ENCODE measurements around the gene FALEC. TPM values are rescaled to one million over a fixed set of nuclear protein-coding genes. Genes with fewer than 3 reads are reported as not detected.
"Not testable (repeated sequence)": the region's sequence is repeated elsewhere in the genome, so short reads cannot be mapped to it uniquely, and the experiment has no call there.

FALEC gene
- total RNA-seq, 6 experiments from 2014 or later = 0.43 to 0.59 TPM; not detected in 4

- Mint-ChIP-seq H3K27me3 (ENCODE audit: insufficient read depth) (peaks cover 66% of the 10 kb centered on the region), H3K27ac (peak overlapping the region; percentile 96), H3K36me3 (ENCODE audit: low read depth) (peaks cover 64% of the 10 kb centered on the region), H3K9me3 (peaks cover 27% of the 10 kb centered on the region), H3K4me3 (peak overlapping the region; percentile 96), H3K4me1 (ENCODE audit: low read depth) (peaks cover 58% of the 10 kb centered on the region)
- no peak for TF ChIP-seq CTCF (IDR thresholded peaks at IDR 0.05)
- no peak for DNase-seq
Measured at GRCh38 chr1:150577557-150578271, 62.2 kb downstream of the FALEC start.

GRCh38 chr1:150578272-150579109 lies 62.9 kb downstream of the FALEC start:
- peak overlapping the region; percentile 96 for H3K27ac Mint-ChIP-seq
- DNase-seq = peak; percentile 80
- H3K36me3 Mint-ChIP-seq (ENCODE audit: low read depth) = peaks cover 56% of the 10 kb centered on the region
- TF ChIP-seq CTCF (IDR thresholded peaks at IDR 0.05) = no peak
- peaks cover 59% of the 10 kb centered on the region for H3K27me3 Mint-ChIP-seq (ENCODE audit: insufficient read depth)
- peaks cover 51% of the 10 kb centered on the region for H3K4me1 Mint-ChIP-seq (ENCODE audit: low read depth)
- peaks cover 27% of the 10 kb centered on the region for H3K9me3 Mint-ChIP-seq
- H3K4me3 Mint-ChIP-seq = peak overlapping the region; percentile 96

- H3K4me3 Mint-ChIP-seq = peak within 1 kb of the TSS; percentile 96
- H3K27ac Mint-ChIP-seq = peak within 1 kb of the TSS; percentile 99
- DNase-seq = peak; percentile 98
- peaks cover 27% of the 10 kb centered on the region for H3K9me3 Mint-ChIP-seq
- peaks cover 46% of the 10 kb centered on the region for H3K4me1 Mint-ChIP-seq (ENCODE audit: low read depth)
- peaks cover 48% of the 10 kb centered on the region for H3K36me3 Mint-ChIP-seq (ENCODE audit: low read depth)
- TF ChIP-seq CTCF (IDR thresholded peaks at IDR 0.05) = peak; percentile 20; the same call in 1 of the 2 replicates
- H3K27me3 Mint-ChIP-seq (ENCODE audit: insufficient read depth) = peaks cover 52% of the 10 kb centered on the region
Measured at GRCh38 chr1:150579110-150579944, 63.8 kb downstream of the FALEC start, which contains the start of gene MCL1. MCL1 (minus strand) TSS chr1:150579610; CDS start chr1:150579530, 80 bp downstream.

GRCh38 chr1:150579945-150580642 lies 64.5 kb downstream of the FALEC start:
- peaks cover 39% of the 10 kb centered on the region for H3K4me1 Mint-ChIP-seq (ENCODE audit: low read depth)
- no peak for TF ChIP-seq CTCF (IDR thresholded peaks at IDR 0.05)
- H3K36me3 Mint-ChIP-seq (ENCODE audit: low read depth) = peaks cover 40% of the 10 kb centered on the region
- H3K27me3 Mint-ChIP-seq (ENCODE audit: insufficient read depth) = peaks cover 44% of the 10 kb centered on the region
- H3K4me3 Mint-ChIP-seq = peak overlapping the region; percentile 92
- no peak for DNase-seq
- H3K9me3 Mint-ChIP-seq = peaks cover 27% of the 10 kb centered on the region
- H3K27ac Mint-ChIP-seq = peak overlapping the region; percentile 99

- H3K27ac Mint-ChIP-seq = peak overlapping the region; percentile 99
- peaks cover 30% of the 10 kb centered on the region for H3K4me1 Mint-ChIP-seq (ENCODE audit: low read depth)
- H3K4me3 Mint-ChIP-seq = peak overlapping the region; percentile 92
- H3K36me3 Mint-ChIP-seq (ENCODE audit: low read depth) = peaks cover 32% of the 10 kb centered on the region
- H3K9me3 Mint-ChIP-seq = peaks cover 27% of the 10 kb centered on the region
- DNase-seq = not testable (repeated sequence)
- peaks cover 36% of the 10 kb centered on the region for H3K27me3 Mint-ChIP-seq (ENCODE audit: insufficient read depth)
Measured at GRCh38 chr1:150580966-150581365, 65.4 kb downstream of the FALEC start.

- DNase-seq, H3K27ac Mint-ChIP-seq, H3K4me3 Mint-ChIP-seq: not testable (repeated sequence)
- Mint-ChIP-seq H3K27me3 (ENCODE audit: insufficient read depth) (peaks cover 32% of the 10 kb centered on the region), H3K9me3 (peaks cover 27% of the 10 kb centered on the region), H3K4me1 (ENCODE audit: low read depth) (peaks cover 26% of the 10 kb centered on the region), H3K36me3 (ENCODE audit: low read depth) (peaks cover 27% of the 10 kb centered on the region)
Measured at GRCh38 chr1:150581437-150581836, 65.9 kb downstream of the FALEC start.

GRCh38 chr1:150581962-150582361 lies 66.4 kb downstream of the FALEC start:
- peaks cover 25% of the 10 kb centered on the region for H3K4me1 Mint-ChIP-seq (ENCODE audit: low read depth)
- not testable (repeated sequence) for H3K4me3 Mint-ChIP-seq, H3K27ac Mint-ChIP-seq, DNase-seq
- peaks cover 25% of the 10 kb centered on the region for H3K9me3 Mint-ChIP-seq
- H3K27me3 Mint-ChIP-seq (ENCODE audit: insufficient read depth) = peaks cover 30% of the 10 kb centered on the region
- H3K36me3 Mint-ChIP-seq (ENCODE audit: low read depth) = peaks cover 22% of the 10 kb centered on the region

Measured in HFFc6 (cell line).